HG03354 (cell line): ENCODE results near the gene ASIC1.
A peak's percentile ranks its signal among the peaks of the same experiment; 100 is the strongest.
"Not testable (repeated sequence)": the region's sequence is repeated elsewhere in the genome, so short reads cannot be mapped to it uniquely, and the experiment has no call there.

Experiments
- ATAC-seq: cut with Tn5 transposase; IDR thresholded peaks from one replicate; pipeline ENCODE4 v1.9.1; 2021; ENCODE audit warnings: mild to moderate bottlenecking; ENCODE audit not compliant: unreplicated experiment, poor library complexity, severe bottlenecking

ASIC1 gene

GRCh38 chr12:50079771-50080170, 22.4 kb downstream of the ASIC1 start:
- ATAC-seq = no peak

- no peak for ATAC-seq
These were observed 23.9 kb downstream of the ASIC1 start for GRCh38 chr12:50081096-50081808.

- ATAC-seq = no peak
These were observed 25.2 kb downstream of the ASIC1 start for GRCh38 chr12:50082644-50083043.

DNA sequence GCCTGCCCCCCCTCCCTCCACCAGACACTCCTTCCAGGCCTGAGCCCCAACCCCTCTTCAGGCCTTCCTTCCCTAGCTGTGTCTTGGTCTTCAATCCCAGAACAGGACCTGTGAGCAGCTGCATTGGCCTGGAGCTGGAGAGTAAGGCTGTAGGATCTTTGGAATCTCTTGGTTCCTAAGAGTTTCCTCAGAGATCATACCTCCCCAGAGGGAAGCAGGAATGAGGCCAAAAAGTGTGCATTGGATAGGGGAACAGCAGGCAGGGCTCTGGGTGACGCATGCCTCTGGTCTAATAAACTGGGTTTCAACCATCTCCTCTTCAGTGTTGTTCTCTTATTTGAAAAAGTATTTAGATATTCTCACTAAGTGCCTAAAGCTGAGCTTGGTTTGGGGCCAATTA, 25.9 kb downstream of the ASIC1 start:
- no peak for ATAC-seq

DNA sequence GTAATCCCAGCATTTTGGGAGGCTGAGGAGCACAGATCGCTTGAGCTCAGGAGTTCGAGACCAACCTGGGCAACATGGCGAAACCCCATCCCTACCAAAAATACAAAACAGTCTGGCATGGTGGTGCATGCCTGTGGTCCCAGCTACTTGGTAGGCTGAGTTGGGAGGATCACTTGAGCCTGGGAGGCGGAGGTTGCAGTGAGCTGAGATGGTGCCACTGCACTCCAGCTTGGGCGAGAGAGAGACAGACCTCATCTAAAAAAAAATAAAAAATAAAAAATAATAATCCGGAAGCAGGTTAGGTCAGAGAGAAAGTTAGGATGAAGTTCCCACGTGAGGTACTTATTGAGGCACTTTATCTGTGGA, 27.0 kb downstream of the ASIC1 start:
- not testable (repeated sequence) for ATAC-seq

DNA sequence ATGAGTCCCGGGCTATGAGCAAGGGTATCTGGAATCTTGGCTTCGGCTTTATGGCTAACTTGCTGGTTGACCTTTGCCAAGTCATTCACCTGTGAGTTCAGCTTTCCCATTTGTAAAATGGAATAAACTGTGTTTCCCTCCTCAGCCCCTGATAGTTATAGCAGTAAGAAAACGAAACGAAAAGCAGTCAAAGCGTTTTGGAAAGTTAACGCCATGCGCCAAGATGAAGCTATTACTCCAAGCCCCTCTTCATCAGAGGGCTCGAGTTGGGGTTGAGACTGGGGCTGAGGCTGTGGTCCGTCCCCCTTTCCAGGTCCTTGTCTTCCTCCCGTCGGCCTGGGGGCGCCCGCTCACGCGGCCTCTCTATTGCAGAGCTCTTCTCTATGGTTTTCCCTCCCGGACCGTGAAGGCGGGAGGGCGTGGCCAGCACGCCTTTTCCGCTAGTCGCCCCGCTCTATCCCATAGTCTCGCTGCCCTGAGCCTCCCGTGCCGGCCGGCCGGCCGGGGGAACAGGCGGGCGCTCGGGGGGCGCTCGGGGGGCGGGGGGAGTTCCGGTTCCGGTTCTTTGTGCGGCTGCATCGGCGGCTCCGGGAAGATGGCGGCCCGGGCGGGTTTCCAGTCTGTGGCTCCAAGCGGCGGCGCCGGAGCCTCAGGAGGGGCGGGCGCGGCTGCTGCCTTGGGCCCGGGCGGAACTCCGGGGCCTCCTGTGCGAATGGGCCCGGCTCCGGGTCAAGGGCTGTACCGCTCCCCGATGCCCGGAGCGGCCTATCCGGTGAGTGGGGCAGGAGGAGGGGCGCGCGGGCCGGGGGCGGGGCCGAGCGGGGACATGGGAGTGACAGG, 27.6 kb downstream of the ASIC1 start, which contains the start of gene SMARCD1:
Gene SMARCD1 (plus strand): TSS at position 568 of the 840 bp plus-strand sequence. CDS start 28 bp downstream, at position 596.
- peak; percentile 70 for ATAC-seq

- ATAC-seq = peak; percentile 18
These were observed 28.2 kb downstream of the ASIC1 start for GRCh38 chr12:50085615-50086072.

GRCh38 chr12:50086148-50086547, 28.8 kb downstream of the ASIC1 start:
- no peak for ATAC-seq

DNA sequence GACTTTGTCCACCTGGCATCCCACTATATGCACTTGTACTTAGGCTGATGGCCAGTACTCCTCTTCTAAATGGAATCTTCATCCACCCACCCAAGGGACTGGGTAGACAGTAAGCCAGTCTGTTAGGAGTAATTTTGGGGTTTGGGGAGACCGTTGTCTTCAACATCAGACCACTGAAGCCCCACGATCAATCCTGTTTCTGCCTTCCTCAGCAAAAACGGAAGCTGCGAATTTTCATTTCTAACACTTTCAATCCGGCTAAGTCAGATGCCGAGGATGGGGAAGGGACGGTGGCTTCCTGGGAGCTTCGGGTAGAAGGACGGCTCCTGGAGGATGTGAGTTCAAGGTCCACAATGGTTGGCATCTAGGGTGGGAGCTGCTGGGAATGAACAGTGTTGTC, 29.8 kb downstream of the ASIC1 start:
- ATAC-seq = no peak

DNA sequence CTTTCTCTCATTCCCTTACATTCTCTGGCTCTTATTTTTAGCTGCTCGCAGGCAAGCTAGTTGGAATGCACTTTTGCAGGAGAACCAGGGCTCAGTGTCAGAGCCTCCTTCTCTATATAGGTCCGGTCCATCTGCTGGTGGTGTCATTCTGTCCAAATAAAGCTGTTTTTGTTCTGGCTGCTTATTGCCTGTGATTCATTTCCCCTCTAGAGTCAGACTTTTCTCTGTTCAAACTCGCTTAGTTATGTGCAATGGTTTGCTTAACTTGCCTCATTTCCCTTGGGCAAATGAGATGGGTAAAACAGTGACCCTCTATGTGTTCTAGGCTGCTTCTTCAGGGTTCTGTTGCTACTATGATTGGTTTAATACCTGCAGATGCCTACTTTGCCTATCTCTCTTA, 30.6 kb downstream of the ASIC1 start:
- ATAC-seq = no peak

DNA sequence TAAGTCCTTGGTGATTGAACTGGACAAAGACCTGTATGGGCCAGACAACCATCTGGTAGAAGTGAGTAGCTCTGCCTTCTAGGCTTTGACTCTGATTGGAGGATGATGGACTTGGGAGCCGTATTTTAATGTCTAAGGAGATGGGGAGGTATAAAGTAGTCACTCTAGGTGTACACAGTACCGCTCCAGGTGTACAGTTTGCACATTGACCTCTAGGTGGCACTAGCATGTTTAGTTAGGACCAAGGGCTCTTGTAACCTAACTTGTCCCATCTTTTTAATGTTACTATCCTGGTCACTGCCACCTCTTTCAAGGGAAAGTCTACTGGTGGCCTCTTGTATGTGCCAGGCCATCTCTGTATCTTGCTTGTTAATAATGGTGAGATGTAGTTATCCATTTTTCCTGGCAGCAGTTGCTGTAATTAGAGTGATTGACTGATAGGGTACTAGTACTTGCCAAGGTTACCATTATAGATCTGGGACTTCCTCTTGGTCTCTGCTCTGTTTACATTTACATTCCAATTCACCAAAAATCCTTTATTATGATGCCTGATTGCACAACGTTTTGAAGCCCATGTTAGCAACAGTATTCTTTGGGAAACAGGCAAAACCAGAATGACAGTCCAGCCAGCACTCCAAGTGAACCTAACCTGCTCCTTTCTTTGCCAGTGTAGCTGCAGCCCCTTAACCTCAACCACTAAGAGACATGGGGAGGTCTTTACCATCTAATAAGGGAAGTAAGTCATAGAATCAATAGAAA, 31.4 kb downstream of the ASIC1 start:
- ATAC-seq = peak; percentile 32

DNA sequence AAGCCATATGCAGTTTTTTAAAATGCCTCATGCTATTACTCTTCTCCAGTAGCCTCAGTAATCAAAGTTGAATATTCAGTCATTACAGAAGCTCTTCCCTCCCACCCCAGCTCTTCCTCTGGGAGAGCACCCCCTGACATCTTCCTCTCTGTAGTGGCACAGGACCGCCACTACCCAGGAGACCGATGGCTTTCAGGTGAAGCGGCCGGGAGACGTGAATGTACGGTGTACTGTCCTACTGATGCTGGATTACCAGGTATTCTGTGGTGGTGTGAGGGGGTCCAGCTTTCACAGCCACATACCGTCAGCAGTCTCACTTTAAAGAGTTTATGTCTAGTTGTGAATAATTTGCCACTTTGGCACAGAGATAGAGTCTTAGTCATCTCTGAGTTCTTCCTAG, 32.3 kb downstream of the ASIC1 start:
- no peak for ATAC-seq

GRCh38 chr12:50090391-50090790, 33.0 kb downstream of the ASIC1 start:
- ATAC-seq = no peak

- no peak for ATAC-seq
These were observed 40.6 kb downstream of the ASIC1 start for GRCh38 chr12:50097952-50098351.

GRCh38 chr12:50099302-50100008, 42.1 kb downstream of the ASIC1 start:
- no peak for ATAC-seq

- ATAC-seq = no peak
These were observed 43.2 kb downstream of the ASIC1 start for GRCh38 chr12:50100561-50100960.

- no peak for ATAC-seq
These were observed 44.3 kb downstream of the ASIC1 start for GRCh38 chr12:50101663-50102062.

DNA sequence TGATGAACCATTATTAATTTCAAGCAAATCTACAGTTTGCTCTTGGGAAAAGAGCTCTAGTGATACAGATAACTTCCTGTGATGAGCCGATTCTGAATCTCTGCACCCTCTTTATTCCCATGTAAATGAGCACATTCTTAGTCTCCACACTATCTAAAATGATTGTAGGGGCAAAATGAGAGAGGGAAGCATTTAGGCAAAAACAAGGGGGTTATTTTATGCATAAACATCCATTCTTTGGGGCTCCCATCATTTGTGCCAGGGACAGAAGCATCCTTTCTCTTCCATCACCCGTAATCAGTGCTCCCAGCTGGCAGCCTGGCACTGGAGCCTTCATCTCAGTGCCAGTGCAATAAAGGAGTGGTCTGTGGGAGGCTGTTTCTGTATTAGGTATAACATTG, 44.7 kb downstream of the ASIC1 start:
- no peak for ATAC-seq

DNA sequence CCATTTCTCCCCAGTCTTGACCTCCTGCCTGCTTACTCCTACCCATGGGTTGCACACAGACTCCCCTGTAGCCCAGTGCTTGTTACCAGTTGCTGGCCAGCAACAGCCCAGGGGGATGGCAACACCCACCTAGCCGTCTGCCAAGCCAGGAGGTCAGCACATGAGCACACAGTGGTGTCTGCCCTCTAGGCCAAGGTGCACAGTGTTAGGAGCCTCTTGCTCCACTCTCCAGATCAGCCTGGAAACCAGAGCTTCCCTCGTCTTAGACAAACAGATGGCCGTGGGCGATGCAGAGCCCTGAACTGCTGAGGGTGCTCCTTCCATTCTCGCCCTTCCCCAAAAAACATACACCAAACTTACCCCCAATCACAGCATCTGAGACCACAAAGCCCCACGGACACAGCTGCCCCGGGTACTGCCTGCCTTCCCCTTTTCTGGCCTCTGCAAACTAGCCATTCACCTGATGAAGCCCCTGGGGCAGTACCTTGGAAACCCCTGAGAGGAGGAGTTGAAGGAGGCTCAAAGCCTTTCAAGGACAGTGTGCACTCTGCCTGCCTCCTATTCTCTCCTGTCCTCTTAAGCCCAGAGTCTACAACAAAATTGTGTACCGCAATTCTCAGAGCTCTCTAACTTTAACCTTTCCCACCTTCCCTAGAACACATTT, 45.4 kb downstream of the ASIC1 start:
- no peak for ATAC-seq
